ENCODE data around the gene PHKG2.

The PHKG2 gene

GRCh38 chr16:30728899-30729672 is 19.1 kb upstream of the PHKG2 start:
- no peak for DNase-seq

- no peak for DNase-seq
Measured at GRCh38 chr16:30731411-30731810, 16.8 kb upstream of the PHKG2 start.

- DNase-seq, result no peak
Measured at GRCh38 chr16:30736995-30737793, 11.0 kb upstream of the PHKG2 start.

GRCh38 chr16:30737794-30738648 is 10.2 kb upstream of the PHKG2 start:
- DNase-seq, result no peak

- DNase-seq, result no peak
Measured at GRCh38 chr16:30738984-30739951, 9.0 kb upstream of the PHKG2 start.

- DNase-seq, result no peak
Measured at GRCh38 chr16:30740364-30741251, 7.6 kb upstream of the PHKG2 start.

- DNase-seq, result no peak
Measured at GRCh38 chr16:30741461-30741914, 6.7 kb upstream of the PHKG2 start.

- no peak for DNase-seq
Measured at GRCh38 chr16:30743716-30744115, 4.5 kb upstream of the PHKG2 start.

GRCh38 chr16:30744183-30744582 is 4.0 kb upstream of the PHKG2 start:
- no peak for DNase-seq

- no peak for DNase-seq
Measured at GRCh38 chr16:30745082-30745481, 3.1 kb upstream of the PHKG2 start.

- DNase-seq, result no peak
Measured at GRCh38 chr16:30746638-30747175, 1.5 kb upstream of the PHKG2 start.

- no peak for DNase-seq
Measured at GRCh38 chr16:30747331-30747730, 894 bp upstream of the PHKG2 start.

- DNase-seq, result no peak
Measured at GRCh38 chr16:30748634-30749445, 615 bp downstream of the PHKG2 start.

- no peak for DNase-seq
Measured at GRCh38 chr16:30750201-30750600, 2.0 kb downstream of the PHKG2 start.

GRCh38 chr16:30750876-30751465 is 2.7 kb downstream of the PHKG2 start:
- no peak for DNase-seq

- no peak for DNase-seq
Measured at GRCh38 chr16:30753596-30753995, 5.4 kb downstream of the PHKG2 start.

GRCh38 chr16:30755955-30756780 is 7.9 kb downstream of the PHKG2 start:
- no peak for DNase-seq

- DNase-seq, result no peak
Measured at GRCh38 chr16:30756781-30757100, 8.5 kb downstream of the PHKG2 start.

GRCh38 chr16:30757316-30757715 is 9.1 kb downstream of the PHKG2 start:
- DNase-seq, result no peak
